Liver (tissue), 3 donors: ENCODE results near the gene RAD23A.

Source experiments
- ATF3 ChIP-seq: IDR thresholded peaks from 2 replicates; pipeline ENCODE4 v1.6.1; 2016; ENCODE audit warnings: antibody characterized with exemption
- CTCF ChIP-seq: fragments of 150-350 bp; IDR thresholded peaks from 2 replicates; pipeline ENCODE4 v1.5.1; 2017; ENCODE audit warnings: improper control_type of control experiment, low read depth, low read length; ENCODE audit not compliant: missing input control
- HNF4A ChIP-seq, 2 donors: conservative IDR thresholded peaks; 2 replicates each; pipeline ENCODE4 v1.6.1; 2016; ENCODE audit warnings: antibody characterized with exemption in 2 of 2, mild to moderate bottlenecking in 2 of 2
- JUND ChIP-seq, 2 donors: IDR thresholded peaks; 2 replicates each; pipeline ENCODE4 v1.6.1; 2016; ENCODE audit warnings: antibody characterized with exemption in 2 of 2
- MAX ChIP-seq: IDR thresholded peaks from 2 replicates; pipeline ENCODE4 v1.6.1; 2016; ENCODE audit warnings: antibody characterized with exemption
- NR2F2 ChIP-seq: IDR thresholded peaks from 2 replicates; pipeline ENCODE4 v1.6.1; 2016; ENCODE audit warnings: antibody characterized with exemption
- RAD21 ChIP-seq, 2 donors: IDR thresholded peaks; 2 replicates each; pipeline ENCODE4 v1.6.1; 2016; ENCODE audit warnings: antibody characterized with exemption in 2 of 2, mild to moderate bottlenecking in 2 of 2
- REST ChIP-seq: IDR thresholded peaks from 2 replicates; pipeline ENCODE4 v1.6.1; 2016; ENCODE audit warnings: antibody characterized with exemption, mild to moderate bottlenecking
- SP1 ChIP-seq: IDR thresholded peaks from 2 replicates; pipeline ENCODE4 v1.6.1; 2018; ENCODE audit warnings: antibody characterized with exemption, mild to moderate bottlenecking
- TAF1 ChIP-seq: conservative IDR thresholded peaks from 2 replicates; pipeline ENCODE4 v1.6.1; 2016; ENCODE audit warnings: antibody characterized with exemption, mild to moderate bottlenecking
- YY1 ChIP-seq: IDR thresholded peaks from 2 replicates; pipeline ENCODE4 v1.6.1; 2016; ENCODE audit warnings: antibody characterized with exemption, mild to moderate bottlenecking
- ZBTB33 ChIP-seq: IDR thresholded peaks from 2 replicates; pipeline ENCODE4 v1.6.1; 2016; ENCODE audit warnings: antibody characterized with exemption
- donor health status: healthy.
- donor health status: healthy.

GRCh38 chr19:12995596-12996405 is 50.1 kb downstream of the RAD23A start:
- TF ChIP-seq SP1 = no peak
- no peak for TF ChIP-seq CTCF
- TF ChIP-seq ATF3 = no peak
- no peak for TF ChIP-seq REST
- no peak for TF ChIP-seq YY1
- TF ChIP-seq ZBTB33 = no peak
- TF ChIP-seq NR2F2 = no peak
- TF ChIP-seq TAF1 = no peak
- TF ChIP-seq JUND (IDR thresholded peaks at IDR 0.05) = no peak
- no peak for TF ChIP-seq MAX
- TF ChIP-seq HNF4A (conservative IDR thresholded peaks at IDR 0.05) = no peak
- TF ChIP-seq RAD21 (IDR thresholded peaks at IDR 0.05) = no peak
